ENCODE results near the gene TTC14.
"Not testable (repeated sequence)": the region's sequence is repeated elsewhere in the genome, so short reads cannot be mapped to it uniquely, and the experiment has no call there.

Gene TTC14

GRCh38 chr3:180580934-180581333 is 21.0 kb upstream of the TTC14 start:
- DNase-seq (ENCODE audit: low read depth) = no peak
- no peak overlapping the region for H3K4me3 ChIP-seq (ENCODE audit: low read length)
- no peak for TF ChIP-seq CTCF (conservative IDR thresholded peaks at IDR 0.05; ENCODE audit: low read depth, low read length)

- H3K4me3 ChIP-seq (ENCODE audit: low read length) = no peak overlapping the region
- no peak for DNase-seq (ENCODE audit: low read depth)
- TF ChIP-seq CTCF (conservative IDR thresholded peaks at IDR 0.05; ENCODE audit: low read depth, low read length) = no peak
Observed at GRCh38 chr3:180590396-180590795, 11.6 kb upstream of the TTC14 start.

GRCh38 chr3:180593631-180594030 is 8.3 kb upstream of the TTC14 start:
- not testable (repeated sequence) for DNase-seq (ENCODE audit: low read depth); H3K4me3 ChIP-seq (ENCODE audit: low read length)

GRCh38 chr3:180594631-180595558 is 7.1 kb upstream of the TTC14 start:
- TF ChIP-seq CTCF (conservative IDR thresholded peaks at IDR 0.05; ENCODE audit: low read depth, low read length) = peak; percentile 55
- no peak overlapping the region for H3K4me3 ChIP-seq (ENCODE audit: low read length)
- peak; percentile 6 for DNase-seq (ENCODE audit: low read depth)

DNA sequence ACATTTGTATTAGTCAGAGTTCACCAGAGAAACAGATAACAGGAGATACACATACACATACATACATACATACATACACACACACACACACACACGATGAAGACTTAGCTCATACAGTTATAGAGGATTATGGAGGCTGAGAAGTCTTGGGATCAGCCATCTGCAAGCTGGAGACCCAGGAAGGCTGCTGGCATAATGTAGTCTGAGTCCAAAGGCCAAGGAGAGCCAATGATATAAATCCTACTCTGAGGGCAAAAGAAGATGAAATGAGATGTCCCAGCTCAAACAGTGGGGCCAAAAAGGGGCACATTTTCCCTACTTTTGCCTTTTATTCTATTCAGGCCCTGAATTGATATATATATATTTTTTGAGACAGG is 6.4 kb upstream of the TTC14 start:
- no peak overlapping the region for H3K4me3 ChIP-seq (ENCODE audit: low read length)
- DNase-seq (ENCODE audit: low read depth) = no peak
- no peak for TF ChIP-seq CTCF (conservative IDR thresholded peaks at IDR 0.05; ENCODE audit: low read depth, low read length)

DNA sequence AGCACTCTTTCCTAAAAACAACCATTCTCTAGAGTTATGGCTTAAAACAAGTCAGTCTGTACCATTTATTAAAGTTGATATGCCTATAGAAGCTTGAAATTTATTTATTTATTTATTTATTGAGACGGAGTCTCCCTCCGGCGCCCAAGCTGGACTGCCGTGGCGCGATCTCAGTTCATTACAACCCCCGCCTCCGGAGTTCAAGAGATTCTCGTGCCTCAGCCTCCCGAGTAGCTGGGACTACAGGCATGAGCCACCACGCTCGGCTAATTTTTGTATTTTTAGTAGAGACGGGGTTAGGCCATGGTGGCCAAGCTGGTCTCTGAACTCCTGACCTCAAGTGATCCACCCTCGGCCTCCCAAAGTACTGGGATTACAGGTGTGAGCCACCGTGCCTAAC is 1.5 kb upstream of the TTC14 start:
- no peak for TF ChIP-seq CTCF (conservative IDR thresholded peaks at IDR 0.05; ENCODE audit: low read depth, low read length)
- no peak for DNase-seq (ENCODE audit: low read depth)
- no peak overlapping the region for H3K4me3 ChIP-seq (ENCODE audit: low read length)

DNA sequence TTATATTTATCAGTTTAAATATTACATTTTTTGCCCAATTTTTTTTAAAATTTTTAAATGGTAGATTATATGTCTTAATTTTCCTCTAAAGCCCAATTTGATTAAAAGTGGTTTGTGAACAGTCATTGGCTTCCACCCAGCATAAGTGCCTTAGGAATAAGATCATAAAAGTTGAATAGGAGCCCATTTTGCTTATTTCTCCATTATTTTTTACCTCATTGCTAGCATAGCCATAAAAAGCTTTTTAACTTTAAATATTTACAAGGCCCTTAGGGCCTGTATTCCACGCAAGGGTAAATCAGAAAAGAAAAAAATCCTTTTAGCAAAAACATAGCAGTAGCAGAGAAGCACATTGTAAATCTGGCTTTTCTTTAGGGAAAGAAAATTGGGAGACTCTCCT is 9.0 kb downstream of the TTC14 start:
- DNase-seq (ENCODE audit: low read depth) = no peak
- no peak overlapping the region for H3K4me3 ChIP-seq (ENCODE audit: low read length)

More for the DNA sequence above, 9.0 kb downstream of the TTC14 start:
- no peak for TF ChIP-seq CTCF (conservative IDR thresholded peaks at IDR 0.05; ENCODE audit: low read depth, low read length)
